ENCODE results near the gene CDKL2. TPM values are rescaled to one million over a fixed set of nuclear protein-coding genes. Genes with fewer than 3 reads are reported as not detected.
"Not testable (repeated sequence)": the region's sequence is repeated elsewhere in the genome, so short reads cannot be mapped to it uniquely, and the experiment has no call there.

CDKL2 gene
- total RNA-seq, 5 donors from 2014 or later (not counting 1 experiment from before 2014, with no cell fraction given), result 0.26 to 1.9 (median 0.79) TPM

- ChIA-PET CTCF (interaction anchor here in 1 of 2 donors (2.2 to 3.4 kb wide), 2 partner anchors 11 to 58 kb away, joined by 11 to 17 read pairs; partner anchors contain the start of gene USO1), POLR2A (interaction anchor here in 1 of 2 donors (0.6 kb wide), 2 partner anchors 12 to 58 kb away, joined by 3 to 5 read pairs; partner anchors contain the start of gene USO1)
- Mint-ChIP-seq H3K36me3 (peaks cover 16% of the 10 kb centered on the region), H3K4me1 (peaks cover 81 to 85% (median 84%) of the 10 kb centered on the region in 3 donors), H3K9me3 (no peaks in the 10 kb centered on the region), H3K4me3 (peak overlapping the region; percentile 62 to 100 (median 70)), H3K27ac (peak overlapping the region; percentile 23 to 52), H3K27me3 (no peaks in the 10 kb centered on the region)
- Histone ChIP-seq H3K4me3 (ENCODE audit: control insufficient read depth in 1 of 2, extremely low read depth in 1 of 2, low read length in 1 of 2) (no peak overlapping the region), H3K27me3 (replicated peaks in 1 of 2; ENCODE audit: control insufficient read depth in 2 of 2, extremely low read depth in 1 of 2, insufficient read depth in 2 of 2, low read length in 1 of 2) (no peaks in the 10 kb centered on the region), H3K9me3 (no peaks in the 10 kb centered on the region), H3K4me1 (ENCODE audit: control insufficient read depth in 1 of 2, extremely low read depth in 1 of 2, insufficient read depth in 2 of 2, low read length in 2 of 2) (peaks cover 34 to 36% of the 10 kb centered on the region in 2 experiments), H3K36me3 (ENCODE audit: control insufficient read depth in 2 of 2, extremely low read depth in 1 of 2, insufficient read depth in 1 of 2, low read length in 1 of 2) (peaks cover 0 to 10% of the 10 kb centered on the region in 2 donors), H3K27ac (ENCODE audit: low read length) (no peak overlapping the region)
- ATAC-seq (replicated peaks in 1 of 4) (peak in 2 of 4 experiments; percentile 20 to 39), DNase-seq (no peak)
- WGBS (ENCODE audit: insufficient coverage), result no CpG with 5 or more reads among the region's 4 CpGs
Measured at GRCh38 chr4:75666299-75666698, 36.0 kb upstream of the CDKL2 start.

GRCh38 chr4:75664604-75665003 lies 34.3 kb upstream of the CDKL2 start:
- Histone ChIP-seq H3K36me3 (ENCODE audit: control insufficient read depth in 2 of 2, extremely low read depth in 1 of 2, insufficient read depth in 1 of 2, low read length in 1 of 2) (peaks cover 0 to 20% of the 10 kb centered on the region in 2 donors), H3K4me1 (ENCODE audit: control insufficient read depth in 1 of 2, extremely low read depth in 1 of 2, insufficient read depth in 2 of 2, low read length in 2 of 2) (peaks cover 24 to 32% of the 10 kb centered on the region in 2 experiments)
- H3K4me1 Mint-ChIP-seq, result peaks cover 79 to 86% (median 83%) of the 10 kb centered on the region in 3 donors
- H3K27me3 Mint-ChIP-seq; DNase-seq; H3K27ac ChIP-seq (ENCODE audit: low read length); H3K27ac Mint-ChIP-seq; H3K4me3 ChIP-seq (ENCODE audit: control insufficient read depth in 1 of 2, extremely low read depth in 1 of 2, low read length in 1 of 2); H3K9me3 ChIP-seq; H3K27me3 ChIP-seq (replicated peaks in 1 of 2; ENCODE audit: control insufficient read depth in 2 of 2, extremely low read depth in 1 of 2, insufficient read depth in 2 of 2, low read length in 1 of 2); H3K9me3 Mint-ChIP-seq; ATAC-seq (replicated peaks in 1 of 4): not testable (repeated sequence)
- ChIA-PET CTCF (interaction anchor here in 1 of 2 donors (2.2 kb wide), 1 partner anchor 9 kb away, joined by 11 read pairs; no protein-coding TSS in a partner anchor), POLR2A (interaction anchor here in 1 of 2 donors (1.2 to 1.4 kb wide), 3 partner anchors 9 to 10 kb away, joined by 4 to 6 read pairs (median 6); partner anchors contain the start of gene G3BP2)
- 100% methylated on average over 1 of the region's 3 CpGs for WGBS (ENCODE audit: insufficient coverage)
- H3K36me3 Mint-ChIP-seq, result peaks cover 24% of the 10 kb centered on the region
- peak overlapping the region in 1 of 3 donors; percentile 100 for H3K4me3 Mint-ChIP-seq

- DNase-seq, result no peak
- peaks cover 79 to 84% (median 79%) of the 10 kb centered on the region in 3 donors for H3K4me1 Mint-ChIP-seq
- Histone ChIP-seq H3K4me3 (ENCODE audit: control insufficient read depth in 1 of 2, extremely low read depth in 1 of 2, low read length in 1 of 2) (no peak overlapping the region), H3K27me3 (replicated peaks in 1 of 2; ENCODE audit: control insufficient read depth in 2 of 2, extremely low read depth in 1 of 2, insufficient read depth in 2 of 2, low read length in 1 of 2) (no peaks in the 10 kb centered on the region), H3K4me1 (ENCODE audit: control insufficient read depth in 1 of 2, extremely low read depth in 1 of 2, insufficient read depth in 2 of 2, low read length in 2 of 2) (peaks cover 10 to 30% of the 10 kb centered on the region in 2 experiments), H3K9me3 (no peaks in the 10 kb centered on the region), H3K36me3 (ENCODE audit: control insufficient read depth in 2 of 2, extremely low read depth in 1 of 2, insufficient read depth in 1 of 2, low read length in 1 of 2) (peaks cover 0 to 31% of the 10 kb centered on the region in 2 donors), H3K27ac (ENCODE audit: low read length) (no peak overlapping the region)
- 100% methylated on average over 1 of the region's 2 CpGs for WGBS (ENCODE audit: insufficient coverage)
- H3K36me3 Mint-ChIP-seq, result peaks cover 37% of the 10 kb centered on the region
- H3K27ac Mint-ChIP-seq, result no peak overlapping the region
- no peaks in the 10 kb centered on the region for H3K9me3 Mint-ChIP-seq
- no peak for ATAC-seq (replicated peaks in 1 of 4)
- H3K4me3 Mint-ChIP-seq, result no peak overlapping the region
- POLR2A ChIA-PET, result no interaction called here
- CTCF ChIA-PET, result no interaction called here
- no peaks in the 10 kb centered on the region for H3K27me3 Mint-ChIP-seq
Measured at GRCh38 chr4:75662626-75663025, 32.3 kb upstream of the CDKL2 start.

- Mint-ChIP-seq H3K4me3 (no peak overlapping the region), H3K27me3 (no peaks in the 10 kb centered on the region), H3K9me3 (no peaks in the 10 kb centered on the region), H3K36me3 (peaks cover 45% of the 10 kb centered on the region), H3K27ac (no peak overlapping the region), H3K4me1 (peaks cover 79 to 83% (median 79%) of the 10 kb centered on the region in 3 donors)
- DNase-seq, result no peak
- H3K4me3 ChIP-seq (ENCODE audit: control insufficient read depth in 1 of 2, extremely low read depth in 1 of 2, low read length in 1 of 2), result no peak overlapping the region
- H3K27me3 ChIP-seq (replicated peaks in 1 of 2; ENCODE audit: control insufficient read depth in 2 of 2, extremely low read depth in 1 of 2, insufficient read depth in 2 of 2, low read length in 1 of 2), result no peaks in the 10 kb centered on the region
- no peaks in the 10 kb centered on the region for H3K9me3 ChIP-seq
- H3K27ac ChIP-seq (ENCODE audit: low read length), result no peak overlapping the region
- WGBS (ENCODE audit: insufficient coverage), result no CpG with 5 or more reads among the region's 2 CpGs
- no peak for ATAC-seq (replicated peaks in 1 of 4)
- H3K36me3 ChIP-seq (ENCODE audit: control insufficient read depth in 2 of 2, extremely low read depth in 1 of 2, insufficient read depth in 1 of 2, low read length in 1 of 2), result peaks cover 0 to 45% of the 10 kb centered on the region in 2 donors
- POLR2A ChIA-PET, result interaction anchor here (0.6 to 2.4 kb wide), 6 partner anchors 8 to 72 kb away, joined by 3 to 9 read pairs (median 5); no protein-coding TSS in a partner anchor
- H3K4me1 ChIP-seq (ENCODE audit: control insufficient read depth in 1 of 2, extremely low read depth in 1 of 2, insufficient read depth in 2 of 2, low read length in 2 of 2), result peaks cover 23 to 27% of the 10 kb centered on the region in 2 experiments
- CTCF ChIA-PET, result no interaction called here
Measured at GRCh38 chr4:75660491-75660890, 30.2 kb upstream of the CDKL2 start.

GRCh38 chr4:75659512-75660031 lies 29.2 kb upstream of the CDKL2 start:
- Histone ChIP-seq H3K4me1 (ENCODE audit: control insufficient read depth in 1 of 2, extremely low read depth in 1 of 2, insufficient read depth in 2 of 2, low read length in 2 of 2) (peaks cover 21 to 32% of the 10 kb centered on the region in 2 experiments), H3K27me3 (replicated peaks in 1 of 2; ENCODE audit: control insufficient read depth in 2 of 2, extremely low read depth in 1 of 2, insufficient read depth in 2 of 2, low read length in 1 of 2) (no peaks in the 10 kb centered on the region), H3K9me3 (no peaks in the 10 kb centered on the region), H3K27ac (ENCODE audit: low read length) (no peak overlapping the region), H3K4me3 (ENCODE audit: control insufficient read depth in 1 of 2, extremely low read depth in 1 of 2, low read length in 1 of 2) (no peak overlapping the region), H3K36me3 (ENCODE audit: control insufficient read depth in 2 of 2, extremely low read depth in 1 of 2, insufficient read depth in 1 of 2, low read length in 1 of 2) (peaks cover 0 to 54% of the 10 kb centered on the region in 2 donors)
- no peak for ATAC-seq (replicated peaks in 1 of 4)
- Mint-ChIP-seq H3K36me3 (peaks cover 50% of the 10 kb centered on the region), H3K4me3 (no peak overlapping the region), H3K9me3 (no peaks in the 10 kb centered on the region), H3K27ac (no peak overlapping the region), H3K27me3 (no peaks in the 10 kb centered on the region), H3K4me1 (peaks cover 79 to 84% (median 79%) of the 10 kb centered on the region in 3 donors)
- CTCF ChIA-PET, result interaction anchor here (0.6 to 1.0 kb wide), 3 partner anchors 11 to 168 kb away, joined by 3 read pairs; partner anchors contain the start of gene USO1 (in 1 of the 2)
- POLR2A ChIA-PET, result interaction anchor here (0.5 to 2.4 kb wide), 9 partner anchors 9 to 73 kb away, joined by 3 to 9 read pairs (median 5); partner anchors contain the start of gene USO1 (in 1 of the 2)
- no peak for DNase-seq
- no CpG with 5 or more reads among the region's 1 CpG for WGBS (ENCODE audit: insufficient coverage)

- peak overlapping the region in 1 of 3 donors; percentile 4 for H3K4me3 Mint-ChIP-seq
- peaks cover 80 to 86% (median 85%) of the 10 kb centered on the region in 3 donors for H3K4me1 Mint-ChIP-seq
- POLR2A ChIA-PET, result interaction anchor here (0.5 to 2.4 kb wide), 5 partner anchors 10 to 65 kb away, joined by 3 to 8 read pairs (median 4); partner anchors contain the start of gene USO1 (in 1 of the 2)
- Histone ChIP-seq H3K27ac (ENCODE audit: low read length) (no peak overlapping the region), H3K36me3 (ENCODE audit: control insufficient read depth in 2 of 2, extremely low read depth in 1 of 2, insufficient read depth in 1 of 2, low read length in 1 of 2) (peaks cover 0 to 61% of the 10 kb centered on the region in 2 donors), H3K9me3 (no peaks in the 10 kb centered on the region), H3K4me3 (ENCODE audit: control insufficient read depth in 1 of 2, extremely low read depth in 1 of 2, low read length in 1 of 2) (no peak overlapping the region), H3K27me3 (replicated peaks in 1 of 2; ENCODE audit: control insufficient read depth in 2 of 2, extremely low read depth in 1 of 2, insufficient read depth in 2 of 2, low read length in 1 of 2) (no peaks in the 10 kb centered on the region), H3K4me1 (ENCODE audit: control insufficient read depth in 1 of 2, extremely low read depth in 1 of 2, insufficient read depth in 2 of 2, low read length in 2 of 2) (peaks cover 16 to 37% of the 10 kb centered on the region in 2 experiments)
- no peaks in the 10 kb centered on the region for H3K9me3 Mint-ChIP-seq
- 100% methylated on average over 2 of the region's 4 CpGs for WGBS (ENCODE audit: insufficient coverage)
- CTCF ChIA-PET, result interaction anchor here (1.0 kb wide), 2 partner anchors 12 to 66 kb away, joined by 3 read pairs; partner anchors contain the start of gene USO1 (in 1 of the 2)
- H3K36me3 Mint-ChIP-seq, result peaks cover 55% of the 10 kb centered on the region
- no peak overlapping the region for H3K27ac Mint-ChIP-seq
- no peak for ATAC-seq (replicated peaks in 1 of 4)
- no peak for DNase-seq
- H3K27me3 Mint-ChIP-seq, result no peaks in the 10 kb centered on the region
Measured at GRCh38 chr4:75658876-75659275, 28.5 kb upstream of the CDKL2 start.

Measured in T-cell (primary cell).